ENCODE results near the gene CYP27A1. TPM values are rescaled to one million over a fixed set of nuclear protein-coding genes. Genes with fewer than 3 reads are reported as not detected.

CYP27A1 gene
- total RNA-seq, 1 experiment from 2014 or later, result 12.2 TPM

- intact Hi-C loops (cut with micrococcal nuclease; ENCODE audit: unreplicated experiment), result loop anchor here (10.0 kb wide), 1 partner anchor 125 kb away; the partner anchor contains the start of gene FEV
- Mint-ChIP-seq H3K27ac (ENCODE audit: unreplicated experiment) (no peak within 1 kb of the TSS), H3K36me3 (ENCODE audit: insufficient read depth, unreplicated experiment) (no peaks in the 10 kb centered on the region), H3K9me3 (ENCODE audit: low read depth, unreplicated experiment) (no peaks in the 10 kb centered on the region), H3K27me3 (ENCODE audit: unreplicated experiment) (peaks cover 100% of the 10 kb centered on the region), H3K4me3 (ENCODE audit: low read depth, unreplicated experiment) (peak within 1 kb of the TSS; percentile 68), H3K4me1 (ENCODE audit: low read depth, unreplicated experiment) (peaks cover 28% of the 10 kb centered on the region)
- CTCF ChIA-PET, result interaction anchor here (0.6 kb wide), 1 partner anchor 45 kb away, joined by 5 read pairs; no protein-coding TSS in a partner anchor
- DNase-seq, result no peak
- BruUV-seq (replicated peaks), result no TSS peak
- TF ChIP-seq CTCF (IDR thresholded peaks at IDR 0.05; ENCODE audit: unreplicated experiment), result no peak
These were observed 77.6 kb downstream of the CYP27A1 start, which contains the start of gene WNT6 for GRCh38 chr2:218859556-218859987. WNT6 (plus strand) TSS chr2:218859805; CDS start chr2:218860038, 233 bp downstream.

DNA sequence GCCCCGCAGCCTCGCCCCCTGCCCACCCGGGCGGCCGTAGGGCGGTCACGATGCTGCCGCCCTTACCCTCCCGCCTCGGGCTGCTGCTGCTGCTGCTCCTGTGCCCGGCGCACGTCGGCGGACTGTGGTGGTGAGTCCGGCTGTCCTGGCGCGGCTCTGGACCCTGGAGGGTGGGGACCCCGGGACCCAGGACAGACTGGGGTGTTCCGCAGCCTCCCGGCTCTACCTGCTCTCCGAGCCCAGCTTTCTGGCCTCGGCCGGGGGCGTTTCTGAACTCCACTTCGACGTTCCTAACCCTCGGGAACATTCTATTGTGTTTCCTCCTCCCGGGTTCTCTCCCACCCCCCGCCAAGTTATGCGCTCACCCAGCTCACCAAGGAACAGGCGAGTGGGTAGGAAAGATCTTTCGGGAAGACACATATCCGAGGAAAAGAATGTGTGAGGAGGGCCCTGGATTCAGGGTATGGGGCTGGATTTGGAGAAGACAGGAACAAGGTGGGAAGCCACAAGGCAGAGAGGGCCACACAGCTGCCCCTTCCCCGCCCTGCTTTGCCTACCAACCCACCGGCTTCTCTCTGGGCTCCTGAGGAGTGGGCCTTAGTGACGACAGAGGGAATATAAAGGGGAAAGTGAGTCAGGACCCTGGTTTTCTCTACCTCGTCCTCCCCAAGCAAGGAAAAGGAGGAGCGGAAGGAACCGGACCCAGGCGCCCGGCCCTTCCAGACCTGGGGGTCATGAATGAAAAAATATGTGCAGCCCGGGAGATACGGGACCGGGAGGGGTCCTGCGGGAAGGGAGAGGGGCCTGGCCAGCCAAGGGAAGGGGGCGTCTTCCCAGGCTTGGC is 78.3 kb downstream of the CYP27A1 start:
- Mint-ChIP-seq H3K4me3 (ENCODE audit: low read depth, unreplicated experiment) (peak overlapping the region; percentile 68), H3K27me3 (ENCODE audit: unreplicated experiment) (peaks cover 100% of the 10 kb centered on the region), H3K27ac (ENCODE audit: unreplicated experiment) (no peak overlapping the region), H3K36me3 (ENCODE audit: insufficient read depth, unreplicated experiment) (no peaks in the 10 kb centered on the region), H3K9me3 (ENCODE audit: low read depth, unreplicated experiment) (no peaks in the 10 kb centered on the region), H3K4me1 (ENCODE audit: low read depth, unreplicated experiment) (peaks cover 28% of the 10 kb centered on the region)
- BruUV-seq (replicated peaks), result no TSS peak
- CTCF ChIA-PET, result no interaction called here
- no peak for TF ChIP-seq CTCF (IDR thresholded peaks at IDR 0.05; ENCODE audit: unreplicated experiment)
- intact Hi-C loops (cut with micrococcal nuclease; ENCODE audit: unreplicated experiment), result loop anchor here (10.0 kb wide), 1 partner anchor 125 kb away; the partner anchor contains the start of gene FEV
- no peak for DNase-seq

DNA sequence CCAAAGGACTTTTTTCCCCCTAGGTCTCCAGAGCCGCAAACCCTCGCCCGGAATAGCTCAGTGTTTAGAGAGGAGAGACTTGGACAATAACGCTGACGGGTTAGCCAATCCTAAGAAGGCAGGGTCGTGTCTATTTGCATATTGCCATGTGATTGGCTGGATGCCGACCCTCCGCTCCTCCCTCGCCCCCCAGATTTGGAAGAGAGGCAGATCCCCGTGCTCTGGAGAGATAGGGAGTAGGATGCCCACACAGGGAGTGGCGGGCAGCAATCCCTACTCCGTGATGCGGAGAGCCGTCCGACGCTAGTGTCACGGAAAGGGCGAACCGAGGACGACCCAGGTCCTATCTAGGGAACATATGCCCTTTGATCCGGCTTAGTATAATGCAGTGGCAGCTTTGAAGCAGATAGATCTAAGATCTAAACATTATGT is 79.0 kb downstream of the CYP27A1 start:
- CTCF ChIA-PET, result no interaction called here
- Mint-ChIP-seq H3K9me3 (ENCODE audit: low read depth, unreplicated experiment) (no peaks in the 10 kb centered on the region), H3K4me1 (ENCODE audit: low read depth, unreplicated experiment) (peaks cover 28% of the 10 kb centered on the region), H3K36me3 (ENCODE audit: insufficient read depth, unreplicated experiment) (no peaks in the 10 kb centered on the region), H3K27me3 (ENCODE audit: unreplicated experiment) (peaks cover 100% of the 10 kb centered on the region), H3K4me3 (ENCODE audit: low read depth, unreplicated experiment) (no peak overlapping the region), H3K27ac (ENCODE audit: unreplicated experiment) (no peak overlapping the region)
- intact Hi-C loops (cut with micrococcal nuclease; ENCODE audit: unreplicated experiment), result no loop called here
- no TSS peak for BruUV-seq (replicated peaks)
- no peak for TF ChIP-seq CTCF (IDR thresholded peaks at IDR 0.05; ENCODE audit: unreplicated experiment)
- DNase-seq, result no peak

DNA sequence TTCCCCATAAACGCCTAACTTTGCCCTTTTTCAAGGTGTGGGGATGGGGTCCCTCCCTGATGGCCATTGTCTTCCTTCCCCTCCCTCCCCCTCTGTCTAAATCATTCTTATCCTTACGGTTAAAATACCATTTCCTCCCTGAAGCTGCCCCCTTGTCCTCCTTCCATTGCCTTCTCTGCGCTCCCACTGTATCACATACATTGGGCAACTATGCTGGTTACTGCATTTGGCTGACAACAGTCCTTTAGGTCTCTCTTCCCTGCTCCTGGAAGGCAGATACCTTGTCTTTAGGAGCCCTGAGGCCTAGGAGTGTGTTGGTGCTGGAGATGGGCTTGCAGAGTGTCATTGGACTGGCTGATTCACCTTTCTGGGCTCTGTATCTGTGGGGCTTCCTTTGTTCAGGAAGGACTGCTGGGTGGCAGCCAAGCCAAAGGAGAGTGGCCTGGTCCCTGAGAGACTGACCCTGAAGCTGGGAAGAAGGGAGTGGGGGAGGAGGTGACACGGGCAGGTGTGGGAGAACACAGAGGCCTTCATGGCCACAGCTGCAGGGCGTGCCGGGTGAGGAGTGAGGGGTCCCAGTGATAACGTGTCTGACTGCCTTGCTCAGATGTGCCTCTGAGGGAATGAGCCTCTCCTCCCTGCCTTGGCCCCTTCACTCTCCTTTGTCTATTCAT is 79.8 kb downstream of the CYP27A1 start:
- CTCF ChIA-PET, result no interaction called here
- Mint-ChIP-seq H3K4me3 (ENCODE audit: low read depth, unreplicated experiment) (no peak overlapping the region), H3K4me1 (ENCODE audit: low read depth, unreplicated experiment) (peaks cover 28% of the 10 kb centered on the region), H3K9me3 (ENCODE audit: low read depth, unreplicated experiment) (no peaks in the 10 kb centered on the region), H3K27me3 (ENCODE audit: unreplicated experiment) (peaks cover 100% of the 10 kb centered on the region), H3K27ac (ENCODE audit: unreplicated experiment) (no peak overlapping the region), H3K36me3 (ENCODE audit: insufficient read depth, unreplicated experiment) (no peaks in the 10 kb centered on the region)
- intact Hi-C loops (cut with micrococcal nuclease; ENCODE audit: unreplicated experiment), result no loop called here
- no peak for TF ChIP-seq CTCF (IDR thresholded peaks at IDR 0.05; ENCODE audit: unreplicated experiment)
- DNase-seq, result no peak
- BruUV-seq (replicated peaks), result no TSS peak
